DMS79 treated with DMSO at 0.1 percent for 48 hours (cell line): ENCODE results near the gene DCTPP1.
"Not testable (repeated sequence)": the region's sequence is repeated elsewhere in the genome, so short reads cannot be mapped to it uniquely, and the experiment has no call there.

Source experiments
- DNase-seq: peaks from one replicate; lab custom pipeline; 2025; lab: John Stamatoyannopoulos, UW

The DCTPP1 gene

GRCh38 chr16:30413112-30413806 lies 16.6 kb downstream of the DCTPP1 start:
- DNase-seq = no peak

DNA sequence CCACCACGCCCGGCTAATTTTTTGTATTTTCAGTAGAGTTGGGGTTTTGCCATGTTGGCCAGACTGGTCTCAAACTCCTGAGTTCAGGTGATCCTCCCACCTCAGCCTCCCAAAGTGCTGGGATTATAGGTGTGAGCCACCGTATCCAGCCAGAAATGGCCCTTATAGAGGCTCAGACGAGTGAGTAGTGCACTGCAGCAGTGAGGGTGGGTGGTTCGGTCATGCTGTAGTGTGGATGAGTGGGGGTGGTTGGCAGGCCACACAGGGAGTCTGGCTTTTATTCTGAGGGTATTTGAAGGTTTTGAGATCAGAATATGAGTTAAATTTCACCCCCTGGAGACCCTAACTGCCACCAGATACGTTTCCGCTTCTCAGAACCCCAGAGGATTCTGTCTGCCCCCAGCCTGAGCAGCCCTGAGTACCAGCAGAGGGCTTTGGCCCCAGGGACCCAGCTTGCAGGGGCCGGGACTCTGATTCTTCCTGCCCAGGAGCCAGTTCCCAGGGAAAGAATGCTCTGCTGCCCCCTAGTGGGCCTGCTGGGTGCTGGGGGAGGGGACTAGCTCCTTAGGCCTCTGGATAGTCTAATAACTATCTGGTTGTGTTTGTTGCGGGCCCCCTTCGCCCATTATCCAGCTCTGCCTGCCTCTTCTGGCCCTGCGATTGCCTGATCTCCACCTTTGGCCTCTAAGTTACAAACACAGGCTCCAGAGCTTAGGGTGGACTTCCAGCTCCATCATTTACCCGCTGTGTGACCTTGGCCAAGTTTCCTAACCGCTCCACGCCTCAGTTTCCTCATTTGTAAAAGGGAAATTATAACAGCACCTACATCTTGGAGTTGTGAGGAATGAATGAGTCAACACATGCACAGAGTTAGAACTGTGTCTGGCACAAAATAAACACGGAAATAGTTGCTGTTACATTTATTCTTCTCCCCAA lies 20.4 kb downstream of the DCTPP1 start:
- DNase-seq = peak; percentile 85

DNA sequence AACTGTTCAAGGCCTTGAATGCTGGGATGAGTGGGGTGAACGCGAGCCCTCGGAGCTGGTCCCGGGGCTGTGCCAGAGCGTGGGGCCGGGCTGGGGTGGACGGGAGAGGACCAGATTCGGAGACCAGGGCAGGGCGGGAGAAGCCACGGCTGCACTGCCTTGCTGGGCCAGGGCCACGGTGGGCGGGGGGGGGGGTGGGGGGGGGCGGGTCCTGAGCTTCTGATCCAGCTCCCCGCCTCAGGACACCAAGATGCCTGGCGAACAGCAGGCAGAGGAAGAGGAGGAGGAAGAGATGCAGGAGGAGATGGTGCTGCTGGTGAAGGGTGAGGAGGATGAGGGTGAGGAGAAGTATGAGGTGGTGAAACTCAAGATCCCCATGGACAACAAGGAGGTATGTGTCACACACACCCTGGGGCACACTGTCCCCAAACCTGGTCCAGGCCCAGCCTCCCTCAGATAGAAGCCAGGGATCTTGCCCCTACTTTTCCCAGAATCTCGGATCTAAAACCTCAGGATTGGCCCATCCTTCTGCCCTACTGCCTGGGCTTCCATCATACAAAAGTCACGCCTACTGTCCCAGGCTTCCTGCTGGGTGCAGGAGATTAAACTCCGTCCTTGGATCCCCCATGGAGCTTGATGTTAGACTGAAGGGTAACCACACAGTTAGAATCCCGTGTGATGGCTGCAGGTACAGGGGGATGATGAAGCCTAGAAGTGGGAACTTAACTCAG lies 21.9 kb downstream of the DCTPP1 start:
- no peak for DNase-seq

GRCh38 chr16:30407102-30407803 lies 22.6 kb downstream of the DCTPP1 start, which contains the start of gene ZNF771:
TSS of gene ZNF771 (plus strand) at chr16:30407606. CDS start at chr16:30408054, 448 bp downstream.
- peak; percentile 73 for DNase-seq

- DNase-seq = no peak
These were observed 23.1 kb downstream of the DCTPP1 start for GRCh38 chr16:30406795-30407101.

GRCh38 chr16:30401768-30402425 lies 27.9 kb downstream of the DCTPP1 start:
- DNase-seq = no peak

DNA sequence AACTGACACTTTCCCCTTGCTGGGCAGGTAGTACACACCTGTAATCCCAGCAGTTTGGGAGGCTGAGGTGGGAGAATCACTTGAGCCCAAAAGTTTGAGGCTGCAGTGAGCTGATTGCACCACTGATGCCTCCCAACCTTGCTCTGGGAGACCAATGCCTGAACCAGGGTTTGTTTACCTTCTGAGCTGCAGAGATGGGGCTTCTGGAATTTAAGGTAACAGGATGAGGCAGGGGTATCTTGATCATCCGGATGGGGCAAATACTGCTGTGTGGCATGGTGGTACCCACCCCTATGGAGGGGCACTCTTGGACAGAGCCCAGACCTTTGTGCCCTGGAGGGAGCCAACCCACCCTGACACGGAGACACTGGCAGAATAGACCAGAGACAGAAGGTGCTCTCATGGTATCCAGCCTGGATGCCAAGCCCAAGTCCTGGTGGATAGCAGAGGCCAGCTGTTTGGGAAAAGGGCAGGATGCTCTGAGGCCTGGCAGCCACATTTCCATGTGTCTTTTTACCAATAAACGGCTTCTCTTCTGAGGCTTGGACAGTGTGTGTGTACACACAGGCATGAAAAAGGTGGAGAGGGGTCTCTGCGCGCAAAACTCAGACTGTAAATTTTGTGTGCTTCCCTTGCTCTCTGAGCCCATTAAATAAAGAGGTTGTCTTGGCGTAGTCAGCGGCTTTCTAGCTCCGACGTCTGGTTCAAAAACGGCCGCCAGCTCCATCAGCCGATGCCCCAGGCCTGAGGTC lies 30.2 kb downstream of the DCTPP1 start:
- DNase-seq = no peak

- DNase-seq = no peak
These were observed 31.0 kb downstream of the DCTPP1 start for GRCh38 chr16:30398661-30399434.

DNA sequence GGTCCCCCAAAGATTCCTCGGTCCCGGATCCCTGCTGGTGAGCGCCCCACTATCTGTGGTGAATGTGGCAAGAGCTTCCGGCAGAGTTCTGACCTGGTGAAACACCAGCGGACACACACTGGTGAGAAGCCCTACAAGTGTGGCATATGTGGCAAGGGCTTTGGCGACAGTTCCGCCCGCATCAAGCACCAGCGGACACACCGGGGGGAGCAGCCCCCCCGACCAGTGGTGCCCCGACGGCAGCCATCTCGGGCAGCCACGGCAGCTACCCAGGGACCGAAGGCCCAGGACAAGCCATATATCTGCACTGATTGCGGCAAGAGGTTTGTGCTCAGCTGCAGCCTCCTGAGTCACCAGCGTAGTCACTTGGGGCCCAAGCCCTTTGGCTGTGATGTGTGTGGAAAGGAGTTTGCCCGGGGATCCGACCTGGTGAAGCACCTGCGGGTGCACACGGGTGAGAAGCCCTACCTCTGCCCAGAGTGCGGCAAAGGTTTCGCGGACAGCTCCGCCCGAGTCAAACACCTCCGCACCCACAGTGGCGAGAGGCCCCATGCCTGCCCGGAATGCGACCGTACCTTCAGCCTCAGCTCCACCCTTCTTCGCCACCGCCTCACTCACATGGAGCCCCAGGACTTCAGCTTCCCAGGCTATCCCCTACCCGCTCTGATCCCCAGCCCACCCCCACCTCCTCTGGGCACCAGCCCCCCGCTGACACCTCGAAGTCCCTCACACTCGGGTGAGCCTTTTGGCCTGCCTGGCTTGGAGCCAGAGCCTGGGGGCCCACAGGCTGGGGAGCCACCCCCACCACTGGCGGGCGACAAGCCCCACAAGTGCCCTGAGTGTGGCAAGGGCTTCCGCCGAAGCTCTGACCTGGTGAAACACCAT lies 31.8 kb downstream of the DCTPP1 start:
- DNase-seq = no peak

DNA sequence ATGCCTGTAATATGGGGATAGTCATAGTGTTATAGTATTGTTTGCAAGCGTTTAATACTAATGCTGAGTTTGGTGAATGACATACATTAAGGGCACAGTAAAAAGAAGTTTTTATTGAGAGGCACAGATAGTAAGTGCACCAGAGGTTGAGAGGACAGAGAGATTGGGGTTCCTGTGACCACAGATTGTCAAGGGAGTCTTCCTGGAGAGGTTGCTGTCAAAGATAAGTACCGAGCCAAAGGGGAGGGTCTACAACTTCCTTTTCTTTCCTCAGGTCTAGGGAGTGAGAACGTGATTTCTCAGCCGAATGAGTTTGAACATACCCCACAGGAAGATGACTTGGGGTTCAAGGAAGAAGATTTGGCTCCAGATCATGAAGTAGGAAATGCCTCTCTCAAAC lies 32.8 kb downstream of the DCTPP1 start:
- DNase-seq = no peak

GRCh38 chr16:30396627-30397026 lies 33.2 kb downstream of the DCTPP1 start:
- not testable (repeated sequence) for DNase-seq

DNA sequence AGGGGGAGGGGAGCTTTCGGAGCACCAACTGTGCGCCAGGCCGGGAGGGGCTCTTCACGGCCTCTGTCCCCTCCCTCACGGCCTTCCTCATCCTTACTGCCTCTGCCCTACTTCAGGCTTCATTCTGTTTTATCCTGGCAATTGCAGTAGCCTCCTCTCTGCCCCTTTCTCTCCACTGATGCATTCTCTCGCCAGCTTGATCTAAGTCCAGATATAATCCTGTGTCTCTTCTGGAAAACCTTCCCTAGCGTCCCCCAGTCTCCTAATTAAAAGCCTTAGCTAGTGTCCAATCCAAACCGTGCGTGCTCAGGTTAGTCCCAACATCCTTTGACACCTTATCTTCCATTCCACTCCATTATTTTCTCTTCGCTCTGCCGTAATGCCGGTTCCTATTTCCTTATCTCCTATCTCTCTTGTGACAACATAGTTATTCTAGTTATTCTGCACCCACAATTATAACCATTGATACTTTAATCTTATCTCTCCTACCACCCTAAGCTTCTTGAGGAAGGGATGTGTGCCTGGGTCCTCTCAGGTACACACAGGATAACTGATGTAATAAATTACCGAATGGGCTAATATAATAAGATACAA lies 33.7 kb downstream of the DCTPP1 start:
- DNase-seq = no peak

DNA sequence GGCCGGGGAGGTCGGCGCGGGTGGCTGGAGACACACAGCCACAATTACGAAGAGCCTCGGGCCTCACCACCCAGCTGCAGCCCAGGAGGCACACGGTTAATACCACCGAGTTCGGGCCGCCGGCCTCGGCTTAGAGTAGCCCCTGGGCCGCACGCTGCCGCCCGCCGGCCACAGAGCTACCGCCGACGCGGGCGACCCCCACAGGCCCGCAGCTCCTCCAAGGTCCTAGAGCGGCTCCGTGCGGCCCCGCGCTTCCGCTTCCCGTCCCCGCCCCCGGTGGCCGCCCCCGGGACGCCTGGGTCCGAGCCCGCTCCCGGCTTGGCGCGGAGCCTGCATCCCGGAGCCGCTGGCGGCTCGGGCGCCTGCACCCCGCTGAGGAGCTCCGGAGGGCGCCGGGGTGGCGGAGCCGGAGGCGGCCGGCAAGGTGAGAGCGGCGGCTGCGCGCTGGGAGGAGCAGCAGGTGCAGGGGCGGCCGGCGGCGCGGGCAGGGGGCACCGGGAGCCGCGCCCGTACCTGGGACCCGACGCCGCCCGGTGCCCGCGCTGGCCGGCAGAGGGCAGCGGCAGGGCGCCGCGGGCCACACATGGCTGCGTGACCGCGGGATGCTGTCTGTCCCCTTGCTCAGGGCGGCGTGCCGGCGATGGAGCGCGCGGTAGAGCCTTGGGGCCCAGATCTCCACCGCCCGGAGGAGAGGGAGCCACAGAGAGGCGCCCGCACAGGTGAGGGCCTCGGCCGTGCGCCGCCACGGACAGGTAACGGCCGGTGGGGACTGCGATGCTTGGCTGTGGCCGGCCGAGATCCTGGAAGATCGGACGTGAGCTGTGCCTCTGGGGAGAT lies 34.5 kb downstream of the DCTPP1 start, which contains the start of gene ZNF48:
Gene ZNF48, plus strand, starts transcription at position 266 of the 837 bp plus-strand sequence. Its CDS starts 375 bp downstream, at position 641.
- DNase-seq = peak; percentile 82

DNA sequence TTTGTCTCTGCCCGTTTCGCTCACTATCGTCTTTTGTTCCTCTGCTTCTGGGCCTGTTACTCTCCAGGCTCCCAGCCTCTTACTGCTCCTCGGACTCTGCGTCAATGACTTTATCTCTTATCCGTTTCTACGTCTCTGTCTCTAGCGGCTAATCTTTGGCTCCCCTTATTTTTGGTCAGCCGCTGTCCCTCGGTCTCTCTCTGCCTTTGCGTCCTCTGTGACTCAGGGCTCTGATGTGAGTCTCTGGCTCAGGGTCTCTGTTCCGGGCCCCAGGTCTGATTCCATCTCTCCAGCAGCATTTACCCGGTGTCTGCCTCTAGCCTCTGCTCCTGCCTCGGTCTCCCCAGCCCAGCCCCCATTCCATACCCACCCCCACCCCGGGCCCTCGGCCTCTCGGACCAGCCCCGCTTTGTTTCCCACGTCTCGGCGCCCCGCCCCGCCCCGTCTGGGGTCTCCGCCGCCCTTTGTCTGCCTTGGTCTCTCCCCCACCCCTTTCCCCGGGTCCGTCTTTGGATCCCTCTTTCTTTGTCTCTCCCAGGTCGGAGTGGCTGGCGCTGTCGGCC lies 35.2 kb downstream of the DCTPP1 start:
- no peak for DNase-seq

DNA sequence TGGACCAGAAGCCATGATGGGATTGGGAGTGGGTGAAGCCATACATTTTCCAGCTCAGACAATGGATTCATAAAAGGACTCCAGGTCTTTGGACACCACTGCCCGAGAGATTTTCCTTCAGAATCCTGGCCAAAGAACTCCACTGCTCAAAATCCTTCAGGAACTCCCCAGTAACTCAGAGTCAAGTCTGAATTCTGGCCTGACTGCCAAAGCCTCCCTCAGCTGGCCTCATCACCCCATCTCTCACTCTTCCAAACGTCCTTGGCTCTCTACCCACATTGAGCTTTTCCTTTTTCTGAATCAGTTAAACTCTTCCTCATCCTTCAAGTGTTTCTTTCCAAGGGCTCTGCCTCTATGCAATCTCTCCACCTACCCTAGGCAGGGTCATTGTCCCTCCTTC lies 46.3 kb downstream of the DCTPP1 start:
- DNase-seq = no peak

- DNase-seq = no peak
These were observed 47.5 kb downstream of the DCTPP1 start, which contains the start of gene SEPTIN1 for GRCh38 chr16:30382111-30382881. TSS of gene SEPTIN1 (minus strand) at chr16:30382561. CDS start at chr16:30382542, 19 bp downstream.
